Lung (tissue), 12 donors: Measurements from ENCODE around the gene SSBP3. TPM values are rescaled to one million over a fixed set of nuclear protein-coding genes. Genes with fewer than 3 reads are reported as not detected.

ENCODE experiments used
- ATAC-seq: fragments of 200-7000 bp; cut with Tn5 transposase; one replicate; pipeline ENCODE4 v1.9.1; 2020; ENCODE audit warnings: moderate number of reproducible peaks; ENCODE audit not compliant: insufficient read depth, low FRiP score
- DNase-seq, 3 donors: peaks; one replicate each; pipeline ENCODE4 v3.0.0-alpha.2; 2013 to 2017
- H3K27ac ChIP-seq, 2 donors: one replicate each; pipeline ENCODE4 v1.5.1; 2013; ENCODE audit warnings: mild to moderate bottlenecking in 2 of 2, moderate library complexity in 2 of 2, control low read depth in 1 of 2, inconsistent platforms in 1 of 2, low read depth in 1 of 2, low read length in 1 of 2
- H3K27me3 ChIP-seq, 3 donors: one replicate each; pipeline ENCODE4 v1.5.1; 2013; ENCODE audit warnings: low read length in 2 of 3; ENCODE audit not compliant: control insufficient read depth in 3 of 3, insufficient read depth in 3 of 3
- H3K36me3 ChIP-seq, 4 donors: one replicate each; pipeline ENCODE4 v1.5.1; 2013; ENCODE audit warnings: low read length in 4 of 4, mild to moderate bottlenecking in 1 of 4, moderate library complexity in 1 of 4; ENCODE audit not compliant: control insufficient read depth in 4 of 4, insufficient read depth in 4 of 4
- H3K4me1 ChIP-seq, 5 donors: one replicate each; pipeline ENCODE4 v1.5.1; 2013; ENCODE audit warnings: low read length in 5 of 5, mild to moderate bottlenecking in 2 of 5, moderate library complexity in 1 of 5; ENCODE audit not compliant: control insufficient read depth in 5 of 5, insufficient read depth in 5 of 5
- H3K4me3 ChIP-seq: one replicate; pipeline ENCODE4 v1.5.1; 2013; ENCODE audit warnings: mild to moderate bottlenecking, control low read depth, moderate library complexity
- H3K9ac ChIP-seq, 2 donors: one replicate each; pipeline ENCODE4 v1.5.1; 2013; ENCODE audit warnings: low read length in 2 of 2, control low read depth in 1 of 2; ENCODE audit not compliant: insufficient read depth in 1 of 2
- H3K9me3 ChIP-seq, 4 donors: one replicate each; pipeline ENCODE4 v1.5.1; 2013; ENCODE audit warnings: low read length in 3 of 4, mild to moderate bottlenecking in 1 of 4, moderate library complexity in 1 of 4; ENCODE audit not compliant: control insufficient read depth in 4 of 4, insufficient read depth in 3 of 4
- CTCF ChIP-seq: IDR thresholded peaks from 2 replicates; pipeline ENCODE4 v1.5.1; 2012; ENCODE audit warnings: mild to moderate bottlenecking; ENCODE audit errors: control extremely low read depth, extremely low read depth
- WGBS, 2 donors: extraction: QIAGEN DNeasy Blood & Tissue Kit; methylation state at CpG; one replicate each; pipeline ENCODE4 v1.1.7; 2013; 5-methylcytosine and 5-hydroxymethylcytosine counted together
- polyA plus RNA-seq, 2 donors: library from polyadenylated mRNA; stranded (reverse); fragments of 200-250 nt; gene quantifications; one replicate each; pipeline ENCODE4 v1.2.1, GENCODE V29; 2013
- total RNA-seq, 2 donors: library from RNA; depleted of rRNA in 1 of 2; stranded (reverse); fragments of >200 nt in 1 of 2; gene quantifications; one replicate each; pipeline ENCODE4 v1.2.1, GENCODE V29; 2014 to 2021
- donor health status: control.
- donor health status: control.
- donor health status: Bipolar disorder and iron deficiency.
- donor health status: healthy.
- donor health status: DM: yes; HTN: yes; CAD: no.

SSBP3 gene
- total and polyA plus RNA-seq, 4 donors = 15.9 to 47.8 (median 34.8) TPM

GRCh38 chr1:54408147-54409066, 2.2 kb upstream of the SSBP3 start:
- 67 to 68% methylated on average over 9 of the region's 9 CpGs for WGBS, 2 donors
- H3K4me3 ChIP-seq = no peak overlapping the region
- no peaks in the 10 kb centered on the region for H3K9me3 ChIP-seq
- peaks cover 0 to 5% (median 0%) of the 10 kb centered on the region in 4 donors for H3K36me3 ChIP-seq
- peak overlapping the region; percentile 86 to 90 for H3K27ac ChIP-seq
- DNase-seq (no peak), ATAC-seq (peak; percentile 14)
- no peak for TF ChIP-seq CTCF
- H3K9ac ChIP-seq = peak overlapping the region in 1 of 2 donors; percentile 14
- peaks cover 10 to 37% (median 15%) of the 10 kb centered on the region in 5 donors for H3K4me1 ChIP-seq
- no peaks in the 10 kb centered on the region for H3K27me3 ChIP-seq

- Histone ChIP-seq H3K4me1 (peaks cover 18 to 41% (median 23%) of the 10 kb centered on the region in 5 donors), H3K4me3 (peak overlapping the region; percentile 52), H3K27me3 (no peaks in the 10 kb centered on the region), H3K36me3 (peaks cover 0 to 5% (median 0%) of the 10 kb centered on the region in 4 donors), H3K9ac (peak overlapping the region in 1 of 2 donors; percentile 56), H3K27ac (peak overlapping the region; percentile 86 to 90), H3K9me3 (no peaks in the 10 kb centered on the region)
- no peak for TF ChIP-seq CTCF
- peak; percentile 83 to 98 (median 98) for DNase-seq
- 11 to 12% methylated on average over 15 of the region's 15 CpGs for WGBS, 2 donors
- ATAC-seq = peak; percentile 52
Measured at GRCh38 chr1:54407404-54408146, 1.4 kb upstream of the SSBP3 start.

GRCh38 chr1:54407154-54407403, 885 bp upstream of the SSBP3 start:
- no peaks in the 10 kb centered on the region for H3K27me3 ChIP-seq
- H3K27ac ChIP-seq = peak overlapping the region; percentile 85
- WGBS, 2 donors = 0% methylated on average over 12 of the region's 12 CpGs
- ATAC-seq (no peak), DNase-seq (no peak)
- peak overlapping the region; percentile 52 for H3K4me3 ChIP-seq
- H3K4me1 ChIP-seq = peaks cover 20 to 46% (median 26%) of the 10 kb centered on the region in 5 donors
- no peaks in the 10 kb centered on the region for H3K9me3 ChIP-seq
- TF ChIP-seq CTCF = no peak
- H3K9ac ChIP-seq = peak overlapping the region in 1 of 2 donors; percentile 56
- H3K36me3 ChIP-seq = peaks cover 0 to 5% (median under 1%) of the 10 kb centered on the region in 4 donors
